SK-N-SH treated with all-trans-retinoic acid at 6 μM for 48 hours (cell line): Measurements from ENCODE around the gene CNTN1.

ENCODE experiments used
- ATAC-seq: fragments of 200-7000 bp; cut with Tn5 transposase; 3 replicates; pipeline ENCODE4 v1.9.1; 2020; ENCODE audit warnings: mild to moderate bottlenecking, moderate library complexity
- ARNTL ChIP-seq: fragments of 450-650 bp; formaldehyde crosslinking; IDR thresholded peaks from 2 replicates; pipeline ENCODE4 v1.5.0; 2020; ENCODE audit warnings: low read depth, mild to moderate bottlenecking, moderate library complexity, borderline replicate concordance
- BACH2 ChIP-seq: fragments of 250-450 bp; sonication (Bioruptor Pico); IDR thresholded peaks from 2 replicates; pipeline ENCODE4 v1.9.0; 2021; ENCODE audit warnings: mild to moderate bottlenecking, borderline replicate concordance
- CREB5 ChIP-seq: fragments of 250-450 bp; sonication (Bioruptor Pico); IDR thresholded peaks from 2 replicates; pipeline ENCODE4 v1.5.1; 2020; ENCODE audit warnings: low read depth, mild to moderate bottlenecking, moderate library complexity
- ESRRG ChIP-seq: fragments of 250-450 bp; sonication (Bioruptor Pico); IDR thresholded peaks from 2 replicates; pipeline ENCODE4 v1.6.1; 2021; ENCODE audit warnings: mild to moderate bottlenecking
- GLIS3 ChIP-seq: fragments of 250-450 bp; sonication (Bioruptor Pico); IDR thresholded peaks from 2 replicates; pipeline ENCODE4 v1.5.0; 2020; ENCODE audit warnings: mild to moderate bottlenecking, moderate library complexity
- ISL1 ChIP-seq: fragments of 250-450 bp; sonication (Bioruptor Pico); IDR thresholded peaks from 2 replicates; pipeline ENCODE4 v2.1.2; 2022; ENCODE audit warnings: mild to moderate bottlenecking, moderate library complexity
- OSR1 ChIP-seq: fragments of 250-450 bp; sonication (Bioruptor Pico); IDR thresholded peaks from 2 replicates; pipeline ENCODE4 v1.8.0; 2022; ENCODE audit warnings: moderate library complexity, mild to moderate bottlenecking, inconsistent platforms
- PPARA ChIP-seq: fragments of 250-450 bp; sonication (Bioruptor Pico); IDR thresholded peaks from 2 replicates; pipeline ENCODE4 v1.5.0; 2020; ENCODE audit warnings: mild to moderate bottlenecking, borderline replicate concordance
- RARB ChIP-seq: fragments of 250-450 bp; sonication (Bioruptor Pico); IDR thresholded peaks from 2 replicates; pipeline ENCODE4 v1.8.0; 2021; ENCODE audit warnings: mild to moderate bottlenecking, moderate library complexity
- SNAI2 ChIP-seq: fragments of 250-450 bp; sonication (Bioruptor Pico); IDR thresholded peaks from 2 replicates; pipeline ENCODE4 v1.5.0; 2020; ENCODE audit warnings: mild to moderate bottlenecking, moderate library complexity
- TCF4 ChIP-seq: fragments of 250-450 bp; sonication (Bioruptor Pico); IDR thresholded peaks from 2 replicates; pipeline ENCODE4 v1.8.0; 2021; ENCODE audit warnings: mild to moderate bottlenecking, moderate library complexity, borderline replicate concordance
- TOX ChIP-seq: fragments of 250-450 bp; sonication (Bioruptor Pico); IDR thresholded peaks from 2 replicates; pipeline ENCODE4 v1.8.0; 2021; ENCODE audit warnings: mild to moderate bottlenecking, moderate library complexity, borderline replicate concordance
- TSHZ2 ChIP-seq: fragments of 250-450 bp; sonication (Bioruptor Pico); IDR thresholded peaks from 2 replicates; pipeline ENCODE4 v1.5.0; 2020; ENCODE audit warnings: mild to moderate bottlenecking, moderate library complexity
- ZC3H10 ChIP-seq: fragments of 250-450 bp; sonication (Bioruptor Pico); IDR thresholded peaks from 2 replicates; pipeline ENCODE4 v1.5.1; 2021; ENCODE audit warnings: mild to moderate bottlenecking, moderate library complexity
- ZFP3 ChIP-seq: fragments of 250-450 bp; sonication (Bioruptor Pico); IDR thresholded peaks from 2 replicates; pipeline ENCODE4 v1.5.0; 2020; ENCODE audit warnings: mild to moderate bottlenecking, moderate library complexity
- ZFP30 ChIP-seq: fragments of 450-650 bp; formaldehyde crosslinking; IDR thresholded peaks from 2 replicates; pipeline ENCODE4 v1.5.0; 2022; ENCODE audit warnings: mild to moderate bottlenecking, moderate library complexity
- ZNF70 ChIP-seq: fragments of 450-650 bp; formaldehyde crosslinking; IDR thresholded peaks from 2 replicates; pipeline ENCODE4 v1.5.0; 2020; ENCODE audit warnings: mild to moderate bottlenecking, moderate library complexity
- ZNF8 ChIP-seq: fragments of 450-650 bp; formaldehyde crosslinking; IDR thresholded peaks from 2 replicates; pipeline ENCODE4 v1.5.0; 2020; ENCODE audit warnings: mild to moderate bottlenecking, moderate library complexity
- TF ChIP-seq, protein P1 (sequence below): fragments of 250-450 bp; sonication (Bioruptor Pico); IDR thresholded peaks from 2 replicates; pipeline ENCODE4 v1.5.1; 2021; ENCODE audit warnings: mild to moderate bottlenecking, moderate library complexity
- TF ChIP-seq, protein P2 (sequence below): fragments of 250-450 bp; sonication (Bioruptor Pico); IDR thresholded peaks from 2 replicates; pipeline ENCODE4 v1.8.0; 2020; ENCODE audit warnings: mild to moderate bottlenecking, moderate library complexity, borderline replicate concordance

The CNTN1 gene

DNA sequence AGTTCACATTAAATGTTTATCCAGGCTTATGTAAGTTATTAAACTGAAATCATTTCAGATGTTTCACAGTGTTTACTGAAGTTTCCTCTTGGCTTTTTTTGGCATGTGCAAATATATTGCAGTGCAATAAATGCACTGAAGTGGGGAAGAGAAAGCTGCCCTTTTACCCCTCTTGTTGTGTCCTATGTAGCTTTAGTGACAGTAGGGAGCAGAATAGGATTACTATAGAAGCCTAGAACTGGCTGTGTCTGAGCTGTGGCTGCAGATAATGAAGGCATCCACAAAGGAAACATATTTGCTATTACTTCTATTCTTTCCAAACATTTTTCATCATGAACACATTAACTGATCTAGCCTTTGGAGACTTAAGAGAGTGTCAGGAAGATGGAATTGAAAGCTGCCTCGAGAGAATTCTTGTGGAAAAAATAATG, 24.1 kb upstream of the CNTN1 start:
- no peak for TF ChIP-seq TSHZ2 (CRISPR knock-in tag)
- TF ChIP-seq ZFP30 = no peak
- no peak for TF ChIP-seq GLIS3 (CRISPR knock-in tag)
- TF ChIP-seq ZFP3 (CRISPR knock-in tag) = no peak
- no peak for TF ChIP-seq ESRRG (CRISPR knock-in tag)
- no peak for ATAC-seq

- TF ChIP-seq ISL1 (CRISPR knock-in tag) = peak; percentile 40; the same call in 1 of the 2 replicates
- TF ChIP-seq, protein P1, sequence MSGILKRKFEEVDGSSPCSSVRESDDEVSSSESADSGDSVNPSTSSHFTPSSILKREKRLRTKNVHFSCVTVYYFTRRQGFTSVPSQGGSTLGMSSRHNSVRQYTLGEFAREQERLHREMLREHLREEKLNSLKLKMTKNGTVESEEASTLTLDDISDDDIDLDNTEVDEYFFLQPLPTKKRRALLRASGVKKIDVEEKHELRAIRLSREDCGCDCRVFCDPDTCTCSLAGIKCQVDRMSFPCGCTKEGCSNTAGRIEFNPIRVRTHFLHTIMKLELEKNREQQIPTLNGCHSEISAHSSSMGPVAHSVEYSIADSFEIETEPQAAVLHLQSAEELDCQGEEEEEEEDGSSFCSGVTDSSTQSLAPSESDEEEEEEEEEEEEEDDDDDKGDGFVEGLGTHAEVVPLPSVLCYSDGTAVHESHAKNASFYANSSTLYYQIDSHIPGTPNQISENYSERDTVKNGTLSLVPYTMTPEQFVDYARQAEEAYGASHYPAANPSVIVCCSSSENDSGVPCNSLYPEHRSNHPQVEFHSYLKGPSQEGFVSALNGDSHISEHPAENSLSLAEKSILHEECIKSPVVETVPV (CRISPR knock-in tag) = no peak
- TF ChIP-seq ZFP30 = no peak
- no peak for TF ChIP-seq TCF4 (CRISPR knock-in tag)
- no peak for ATAC-seq
Observed at GRCh38 chr12:40672741-40673271, 19.4 kb upstream of the CNTN1 start.

GRCh38 chr12:40681148-40681547, 11.1 kb upstream of the CNTN1 start:
- ATAC-seq = no peak
- TF ChIP-seq TOX (no peak), SNAI2 (CRISPR knock-in tag) (no peak), ZNF70 (no peak), RARB (CRISPR knock-in tag) (no peak), TSHZ2 (CRISPR knock-in tag) (no peak), ESRRG (CRISPR knock-in tag) (no peak), PPARA (CRISPR knock-in tag) (no peak)
- TF ChIP-seq, protein P2, sequence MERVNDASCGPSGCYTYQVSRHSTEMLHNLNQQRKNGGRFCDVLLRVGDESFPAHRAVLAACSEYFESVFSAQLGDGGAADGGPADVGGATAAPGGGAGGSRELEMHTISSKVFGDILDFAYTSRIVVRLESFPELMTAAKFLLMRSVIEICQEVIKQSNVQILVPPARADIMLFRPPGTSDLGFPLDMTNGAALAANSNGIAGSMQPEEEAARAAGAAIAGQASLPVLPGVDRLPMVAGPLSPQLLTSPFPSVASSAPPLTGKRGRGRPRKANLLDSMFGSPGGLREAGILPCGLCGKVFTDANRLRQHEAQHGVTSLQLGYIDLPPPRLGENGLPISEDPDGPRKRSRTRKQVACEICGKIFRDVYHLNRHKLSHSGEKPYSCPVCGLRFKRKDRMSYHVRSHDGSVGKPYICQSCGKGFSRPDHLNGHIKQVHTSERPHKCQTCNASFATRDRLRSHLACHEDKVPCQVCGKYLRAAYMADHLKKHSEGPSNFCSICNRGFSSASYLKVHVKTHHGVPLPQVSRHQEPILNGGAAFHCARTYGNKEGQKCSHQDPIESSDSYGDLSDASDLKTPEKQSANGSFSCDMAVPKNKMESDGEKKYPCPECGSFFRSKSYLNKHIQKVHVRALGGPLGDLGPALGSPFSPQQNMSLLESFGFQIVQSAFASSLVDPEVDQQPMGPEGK (CRISPR knock-in tag) = no peak

GRCh38 chr12:40684986-40685385, 7.3 kb upstream of the CNTN1 start:
- TF ChIP-seq GLIS3 (CRISPR knock-in tag) (no peak), SNAI2 (CRISPR knock-in tag) (no peak), PPARA (CRISPR knock-in tag) (no peak), TSHZ2 (CRISPR knock-in tag) (no peak), ZNF8 (CRISPR knock-in tag) (no peak), OSR1 (CRISPR knock-in tag) (no peak), ISL1 (CRISPR knock-in tag) (no peak), CREB5 (CRISPR knock-in tag) (no peak), ARNTL (CRISPR knock-in tag) (no peak), ZC3H10 (no peak), BACH2 (CRISPR knock-in tag) (no peak), ZFP30 (no peak), ESRRG (CRISPR knock-in tag) (no peak)
- TF ChIP-seq, protein P2 (CRISPR knock-in tag) = no peak
- ATAC-seq = no peak
